HG02981 (cell line): ENCODE data around the gene FAM149A.

Experiments
- ATAC-seq: cut with Tn5 transposase; IDR thresholded peaks from one replicate; pipeline ENCODE4 v1.9.1; 2021; ENCODE audit warnings: mild to moderate bottlenecking, moderate library complexity; ENCODE audit not compliant: unreplicated experiment

The FAM149A gene

DNA sequence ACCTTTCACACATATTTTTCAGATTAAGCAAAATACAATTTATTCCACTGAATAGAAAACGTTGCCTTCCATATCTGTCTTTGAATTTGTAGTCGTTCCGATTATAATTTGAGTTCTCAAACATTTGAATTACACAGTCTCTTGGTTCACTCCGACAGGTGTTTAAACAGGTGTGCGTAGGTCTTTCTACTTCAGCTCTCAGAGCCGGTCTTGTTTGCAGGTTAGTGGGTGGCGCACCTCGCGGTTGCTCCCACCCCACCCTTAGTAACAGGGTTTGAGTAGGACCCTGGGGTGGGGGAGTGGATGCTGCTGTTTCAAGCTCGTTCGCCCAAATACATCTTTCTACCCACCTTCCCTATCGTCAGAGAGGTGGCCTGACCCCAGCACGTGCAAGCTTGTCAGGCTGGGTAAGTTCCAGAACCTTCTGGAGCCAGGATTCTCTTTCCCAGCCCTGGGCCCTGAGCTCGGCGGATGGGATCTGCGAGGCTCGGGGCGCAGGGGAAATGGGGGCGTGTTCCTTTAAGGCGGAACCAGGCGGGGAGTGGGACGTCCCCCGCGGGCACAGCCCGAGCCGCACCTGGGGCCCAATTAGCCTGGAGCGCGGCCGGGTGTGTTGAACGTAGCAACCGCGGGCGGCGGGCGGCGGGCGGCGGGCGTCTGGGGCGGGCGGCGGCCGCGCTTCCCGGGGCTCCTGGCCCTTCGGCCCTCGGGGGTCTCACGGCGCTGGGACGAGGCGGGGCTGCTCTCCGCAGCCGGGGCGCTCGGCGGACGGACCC is at the start of gene FAM149A:
Gene FAM149A, plus strand, starts transcription at position 591 of the 776 bp plus-strand sequence.
- ATAC-seq: peak; percentile 71

- peak; percentile 100 for ATAC-seq
Measured at GRCh38 chr4:186058253-186058979, 46.1 kb upstream of the FAM149A start.

DNA sequence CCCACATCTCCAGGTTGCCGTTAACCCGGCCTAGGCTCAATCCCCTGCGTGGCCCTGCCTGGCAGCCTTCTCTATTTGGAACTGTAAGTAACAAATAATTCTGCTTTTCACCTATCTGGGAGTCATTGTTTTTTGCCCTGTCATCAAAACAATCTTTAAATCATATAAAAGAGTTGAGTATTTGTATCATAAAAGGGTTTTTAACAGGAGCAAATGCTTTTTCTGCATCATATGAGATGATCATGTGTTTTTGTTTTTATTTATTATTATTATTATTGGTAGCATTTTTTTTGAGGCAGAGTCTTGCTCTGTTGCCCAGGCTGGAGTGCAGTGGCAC is 45.6 kb upstream of the FAM149A start:
- no peak for ATAC-seq

- ATAC-seq: no peak
Measured at GRCh38 chr4:186061921-186062320, 42.6 kb upstream of the FAM149A start.

GRCh38 chr4:186067757-186068385 is 36.6 kb upstream of the FAM149A start:
- peak; percentile 90 for ATAC-seq

- no peak for ATAC-seq
Measured at GRCh38 chr4:186068581-186069348, 35.7 kb upstream of the FAM149A start, which contains the start of gene TLR3. TSS of gene TLR3 (plus strand) at chr4:186069156. CDS start at chr4:186076620, 7,464 bp downstream.

GRCh38 chr4:186069729-186070128 is 34.8 kb upstream of the FAM149A start:
- no peak for ATAC-seq

GRCh38 chr4:186072516-186072915 is 32.0 kb upstream of the FAM149A start:
- no peak for ATAC-seq

GRCh38 chr4:186074189-186074588 is 30.3 kb upstream of the FAM149A start:
- no peak for ATAC-seq

- ATAC-seq: no peak
Measured at GRCh38 chr4:186078981-186079638, 25.4 kb upstream of the FAM149A start.

DNA sequence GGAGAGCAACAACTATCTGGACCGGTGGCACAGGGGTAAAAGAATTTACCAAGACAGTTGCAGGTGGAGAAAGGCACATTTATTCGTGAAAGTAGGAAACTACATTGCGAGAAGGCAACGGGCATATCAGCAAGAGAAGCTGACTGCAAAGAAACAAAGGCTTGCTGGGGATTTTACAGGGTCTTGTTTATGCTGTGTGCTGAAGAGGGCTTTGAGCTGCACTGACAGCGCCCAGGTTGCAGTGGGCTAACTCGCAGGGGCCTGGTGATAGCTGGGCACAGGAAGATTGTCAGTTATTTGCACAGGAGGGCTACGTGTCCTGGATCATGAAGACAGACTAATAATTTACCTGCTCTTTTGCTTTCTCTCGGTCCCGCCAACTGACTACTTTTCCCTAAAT is 24.8 kb upstream of the FAM149A start:
- no peak for ATAC-seq

DNA sequence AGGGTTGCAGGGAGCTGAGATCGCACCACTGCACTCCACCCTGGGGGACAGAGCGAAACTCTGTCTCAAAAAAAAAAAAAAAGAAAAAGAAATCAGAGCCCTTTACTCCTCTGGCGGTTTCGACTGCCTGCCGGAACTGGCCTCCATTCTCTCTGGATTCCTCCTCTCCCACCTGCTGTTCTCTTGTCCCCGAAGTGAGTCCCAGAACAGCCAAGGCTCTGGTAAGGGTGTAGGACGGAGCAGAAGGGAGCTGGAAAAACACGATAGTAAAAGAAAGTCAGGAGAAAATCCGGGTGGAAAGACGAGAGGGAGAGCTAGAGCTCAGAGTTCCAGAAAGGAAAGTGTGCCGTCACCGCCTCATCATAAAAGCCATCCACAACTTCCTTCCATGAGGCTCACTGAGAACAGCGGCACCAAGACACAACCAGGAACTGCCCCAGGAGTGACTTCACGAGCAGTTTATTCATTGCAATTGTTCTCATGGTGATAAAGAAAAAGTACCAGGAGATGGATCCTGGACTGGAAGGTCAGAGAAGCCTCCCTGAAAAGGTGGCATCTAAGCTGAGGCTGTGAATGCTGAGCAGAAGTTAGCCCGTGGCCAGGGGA is 23.2 kb upstream of the FAM149A start:
- ATAC-seq: no peak

- ATAC-seq: no peak
Measured at GRCh38 chr4:186082221-186082620, 22.3 kb upstream of the FAM149A start.

GRCh38 chr4:186088523-186088922 is 16.0 kb upstream of the FAM149A start:
- no peak for ATAC-seq

DNA sequence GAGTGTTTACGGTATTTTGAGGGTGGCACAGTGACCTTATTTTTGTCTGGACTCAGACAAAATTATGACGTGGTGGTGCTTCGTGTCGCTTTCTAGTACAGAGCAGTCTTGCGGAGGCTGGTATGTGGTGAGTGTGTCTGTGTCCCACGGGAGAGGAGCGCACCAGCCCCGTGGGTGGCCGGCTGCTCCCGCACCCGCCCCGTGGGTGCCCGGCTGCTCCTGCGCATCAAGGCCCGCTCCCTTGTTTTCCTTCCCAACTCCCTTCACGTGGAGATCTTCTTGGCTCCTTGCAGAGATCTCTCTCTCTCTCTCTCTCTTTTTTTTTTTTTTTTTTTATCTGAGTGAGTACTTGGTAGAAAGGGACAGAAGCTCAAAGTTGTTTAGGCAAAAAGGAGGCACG is 12.2 kb upstream of the FAM149A start:
- ATAC-seq: no peak

GRCh38 chr4:186095406-186095805 is 9.1 kb upstream of the FAM149A start:
- ATAC-seq: no peak

DNA sequence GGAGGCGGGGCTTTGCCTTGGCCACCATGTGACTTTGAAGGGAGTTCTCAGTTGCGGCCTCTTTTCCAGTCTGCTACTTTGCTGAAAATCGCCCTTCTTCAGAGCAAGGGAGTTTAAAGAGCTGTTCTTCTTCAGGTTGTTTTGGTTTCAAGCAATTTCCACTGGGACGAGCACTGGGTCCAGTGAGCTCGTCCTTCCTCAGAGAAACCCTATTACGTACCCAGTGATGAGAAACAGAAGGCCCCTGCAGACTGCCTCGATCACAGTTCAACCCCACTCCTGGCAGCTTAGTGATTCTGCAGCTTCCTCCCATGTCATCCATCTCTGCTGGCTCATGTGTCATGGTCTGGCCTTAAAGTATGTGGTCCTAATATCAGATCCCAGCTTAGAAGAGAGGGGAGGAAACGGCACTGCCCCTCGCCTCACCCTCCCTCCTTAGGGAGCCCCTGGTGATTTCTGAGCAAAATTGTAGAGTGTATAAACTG is 7.8 kb upstream of the FAM149A start:
- no peak for ATAC-seq

GRCh38 chr4:186097386-186097785 is 7.1 kb upstream of the FAM149A start:
- ATAC-seq: no peak

DNA sequence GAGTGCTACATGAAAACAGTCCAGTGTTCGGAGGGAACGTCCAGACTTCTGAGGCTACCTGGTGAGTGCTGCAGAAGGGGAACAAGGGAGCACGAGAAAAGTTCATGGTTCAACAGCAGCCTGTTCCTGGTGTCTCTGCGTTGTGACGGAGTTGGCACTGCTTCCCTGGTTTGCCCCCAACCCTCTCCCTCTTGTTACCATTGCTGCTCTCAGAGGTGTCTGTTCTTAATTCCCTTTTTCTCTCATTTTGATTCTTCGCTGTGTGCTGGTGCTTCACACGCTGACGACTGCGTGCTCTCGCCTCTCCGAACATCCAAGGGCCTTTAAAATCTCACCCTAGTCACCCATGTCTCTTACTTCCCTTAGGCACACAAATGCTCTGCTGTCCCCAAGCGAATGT is 1.6 kb upstream of the FAM149A start:
- no peak for ATAC-seq
